Measurements from ENCODE around the gene SPINK14.

SPINK14 gene

DNA sequence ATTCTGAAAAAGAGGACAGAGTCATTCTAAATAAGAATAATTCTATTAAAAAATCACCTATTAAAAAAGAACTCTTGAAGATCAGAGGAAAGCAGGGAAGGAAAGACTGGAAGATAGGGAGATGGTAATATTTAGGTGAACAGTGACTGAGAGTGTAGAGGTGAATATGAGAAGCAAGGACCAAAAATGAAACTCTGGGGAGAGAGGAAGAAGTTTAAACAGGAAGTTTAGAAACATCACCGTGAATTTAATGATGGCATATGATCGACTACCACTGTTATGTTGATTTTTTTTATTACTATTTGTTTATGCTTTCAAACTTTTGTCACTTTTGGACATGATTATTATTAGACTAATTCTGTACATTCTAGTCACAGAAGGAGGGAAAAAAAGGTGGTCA is 32.8 kb downstream of the SPINK14 start:
- DNase-seq (ENCODE audit: low read depth) = no peak

DNA sequence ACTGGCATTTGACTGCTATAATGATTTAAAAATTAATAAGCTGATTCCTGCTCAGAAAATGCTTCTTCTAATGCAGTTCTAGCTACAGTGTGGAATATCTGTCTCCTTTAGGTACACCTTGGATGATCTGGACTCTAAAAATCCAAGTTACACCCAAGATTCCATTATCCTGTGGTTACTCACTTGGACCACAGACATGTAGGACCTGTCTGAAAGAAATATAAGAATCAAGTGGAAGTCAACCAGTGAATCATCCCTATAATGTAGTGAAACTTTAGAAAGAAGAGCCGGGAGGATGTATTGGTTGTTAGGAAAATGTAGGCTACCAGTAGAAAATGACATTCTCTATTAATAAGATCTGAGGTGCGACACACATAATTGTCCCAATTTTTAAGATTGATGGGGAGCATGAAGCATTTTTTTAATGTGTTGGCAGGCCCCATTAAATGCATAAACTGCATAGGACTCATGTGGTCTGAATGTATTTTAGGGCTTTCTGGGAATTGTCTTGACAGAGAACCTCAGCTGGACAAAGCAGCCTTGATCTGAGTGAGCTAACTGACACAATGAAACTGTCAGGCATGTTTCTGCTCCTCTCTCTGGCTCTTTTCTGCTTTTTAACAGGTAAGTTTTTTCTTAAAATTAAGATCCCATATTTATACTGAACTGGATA is 34.3 kb downstream of the SPINK14 start, which contains the start of gene SPINK6:
Gene SPINK6, plus strand, starts transcription at position 512 of the 673 bp plus-strand sequence. Its CDS starts 55 bp downstream, at position 567.
- DNase-seq (ENCODE audit: low read depth) = no peak

DNA sequence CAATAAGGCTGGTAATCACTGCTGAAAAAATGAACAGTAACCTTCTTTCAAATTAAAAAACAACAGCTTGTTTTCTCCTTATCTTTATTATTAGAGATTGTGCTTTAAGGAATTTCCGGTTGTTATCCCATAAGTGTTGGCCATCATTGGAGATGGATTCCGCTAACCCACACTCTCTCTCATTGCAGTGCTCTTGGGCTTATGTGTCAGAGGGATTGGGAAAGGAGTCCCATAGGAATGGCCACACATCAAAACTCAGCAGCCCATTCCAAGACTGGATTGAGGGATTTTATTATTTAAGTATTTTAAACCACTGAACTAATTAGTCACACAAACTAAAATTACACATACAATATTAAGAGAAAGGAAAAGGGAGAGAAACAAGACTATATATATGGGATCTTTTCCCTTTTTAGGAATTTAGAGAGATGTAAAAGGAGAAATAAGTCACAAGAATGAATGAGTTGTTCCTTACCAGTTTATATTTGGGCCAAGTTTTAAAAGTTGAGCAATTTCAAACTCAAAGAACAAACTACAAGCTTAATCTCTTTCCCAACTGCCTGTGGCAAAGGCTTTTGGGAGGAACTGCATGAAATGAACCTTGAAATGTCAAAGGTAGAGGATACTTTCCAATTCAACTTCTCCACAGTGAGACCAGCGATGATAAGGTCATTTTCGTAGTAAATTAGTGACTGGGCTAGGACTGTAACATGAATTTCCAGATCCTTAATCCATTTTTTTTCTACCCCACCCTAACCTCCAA is 36.9 kb downstream of the SPINK14 start:
- no peak for DNase-seq (ENCODE audit: low read depth)

DNA sequence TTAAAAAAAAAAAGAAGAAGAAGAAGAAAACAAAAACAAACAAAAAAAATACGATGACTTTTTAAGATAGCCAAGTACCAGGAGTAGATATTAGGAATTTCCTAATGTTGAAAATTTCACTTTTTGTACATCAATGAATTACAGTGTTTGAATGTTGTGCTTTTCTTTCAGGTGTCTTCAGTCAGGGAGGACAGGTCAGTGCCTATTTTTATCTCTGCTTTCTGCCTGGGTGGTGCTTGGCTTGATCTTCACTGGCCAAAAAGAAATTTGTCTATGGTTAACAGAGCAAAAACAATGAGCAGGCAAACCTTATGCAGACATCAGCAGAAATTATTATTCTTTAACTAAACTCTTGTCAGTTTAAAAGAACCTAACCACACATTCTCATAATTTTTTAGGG is 37.5 kb downstream of the SPINK14 start:
- DNase-seq (ENCODE audit: low read depth) = no peak

GRCh38 chr5:148206620-148207019 is 38.3 kb downstream of the SPINK14 start:
- no peak for DNase-seq (ENCODE audit: low read depth)

GRCh38 chr5:148208226-148208625 is 39.9 kb downstream of the SPINK14 start:
- no peak for DNase-seq (ENCODE audit: low read depth)

DNA sequence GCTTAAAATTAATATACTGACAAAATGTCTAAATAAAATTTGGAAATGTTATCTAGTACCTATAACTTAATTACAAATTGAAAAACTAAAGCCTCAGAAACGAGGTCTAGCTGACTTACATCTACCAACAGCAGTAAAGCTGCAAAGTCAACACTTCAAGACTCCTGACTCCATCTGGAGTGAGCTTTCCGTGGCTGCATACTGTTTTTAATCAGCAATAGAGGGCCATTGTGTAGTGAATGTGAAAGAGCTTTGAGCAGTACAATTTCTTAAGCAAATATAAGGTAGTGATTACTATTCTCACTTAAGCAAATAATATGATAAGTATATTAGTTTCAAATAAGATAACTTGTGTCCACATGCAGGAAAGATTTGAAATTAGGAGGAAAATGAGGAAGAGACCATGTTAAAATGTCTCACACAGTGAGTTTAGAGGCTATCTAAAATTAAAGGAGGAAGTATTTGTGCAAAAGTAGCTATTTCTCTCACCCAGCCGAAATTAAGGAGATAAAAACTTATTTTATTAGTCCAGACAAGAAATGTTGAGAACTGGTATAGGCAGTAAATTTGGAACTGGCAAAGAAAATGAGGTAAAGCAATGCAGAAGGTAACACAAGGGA is 40.9 kb downstream of the SPINK14 start:
- no peak for DNase-seq (ENCODE audit: low read depth)

DNA sequence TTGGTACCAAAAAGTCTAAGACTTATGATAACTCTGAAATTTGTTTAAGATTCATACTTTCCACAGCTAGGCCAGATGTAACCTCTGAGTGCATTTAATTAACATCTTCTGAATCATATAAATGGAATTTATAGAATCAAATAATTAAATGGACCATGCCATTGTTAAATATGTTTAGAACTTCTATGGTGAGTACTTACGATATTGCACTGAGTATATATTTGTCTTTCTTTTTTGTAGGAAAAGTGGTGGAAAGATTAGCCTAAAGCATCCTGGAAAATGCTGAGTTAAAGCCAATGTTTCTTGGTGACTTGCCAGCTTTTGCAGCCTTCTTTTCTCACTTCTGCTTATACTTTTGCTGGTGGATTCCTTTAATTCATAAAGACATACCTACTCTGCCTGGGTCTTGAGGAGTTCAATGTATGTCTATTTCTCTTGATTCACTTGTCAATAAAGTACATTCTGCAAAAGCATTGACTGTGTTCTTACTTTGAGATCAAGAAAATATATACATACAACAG is 46.4 kb downstream of the SPINK14 start:
- DNase-seq (ENCODE audit: low read depth) = no peak

- DNase-seq (ENCODE audit: low read depth) = no peak
Observed at GRCh38 chr5:148221508-148221907, 53.2 kb downstream of the SPINK14 start.

GRCh38 chr5:148224117-148224742 is 55.9 kb downstream of the SPINK14 start:
- peak; percentile 12 for DNase-seq (ENCODE audit: low read depth)

Data from GM04503 (cell line).